ENCODE data around the gene OSBPL2. TPM values are rescaled to one million over a fixed set of nuclear protein-coding genes. Genes with fewer than 3 reads are reported as not detected.

OSBPL2 gene
- total and polyA plus RNA-seq, 9 of the 15 experiments (the other 6 are each of a cell fraction or from before 2014, with no cell fraction given): 2.5 to 25.6 (median 14.1) TPM

GRCh38 chr20:62339647-62340062 is 101.3 kb downstream of the OSBPL2 start (continued):
- no peak for TF ChIP-seq TFAM (CRISPR knock-in tag; conservative IDR thresholded peaks at IDR 0.05)
- no peak for TF ChIP-seq POLR2H (tag; IDR thresholded peaks at IDR 0.05; ENCODE audit: low read depth)
- TF ChIP-seq RBM34 (IDR thresholded peaks at IDR 0.05; ENCODE audit: borderline replicate concordance, insufficient read depth, low read length): no peak
- TF ChIP-seq, protein P1, sequence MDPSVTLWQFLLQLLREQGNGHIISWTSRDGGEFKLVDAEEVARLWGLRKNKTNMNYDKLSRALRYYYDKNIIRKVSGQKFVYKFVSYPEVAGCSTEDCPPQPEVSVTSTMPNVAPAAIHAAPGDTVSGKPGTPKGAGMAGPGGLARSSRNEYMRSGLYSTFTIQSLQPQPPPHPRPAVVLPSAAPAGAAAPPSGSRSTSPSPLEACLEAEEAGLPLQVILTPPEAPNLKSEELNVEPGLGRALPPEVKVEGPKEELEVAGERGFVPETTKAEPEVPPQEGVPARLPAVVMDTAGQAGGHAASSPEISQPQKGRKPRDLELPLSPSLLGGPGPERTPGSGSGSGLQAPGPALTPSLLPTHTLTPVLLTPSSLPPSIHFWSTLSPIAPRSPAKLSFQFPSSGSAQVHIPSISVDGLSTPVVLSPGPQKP (CRISPR knock-in tag; IDR thresholded peaks at IDR 0.05): no peak

- in situ Hi-C loops (cut with MboI) (no loop called here), intact Hi-C loops (cut with micrococcal nuclease) (no loop called here)
- H3K9ac ChIP-seq (ENCODE audit: insufficient read depth in 1 of 2, low read depth in 2 of 2, low read length in 2 of 2): no peak overlapping the region
- no peak overlapping the region for H3K27ac ChIP-seq (ENCODE audit: extremely low read depth, low read depth, low read length)
- no peak overlapping the region for H3K4me2 ChIP-seq (ENCODE audit: insufficient read depth, low read length)
- FAIRE-seq (peak; percentile 6), ATAC-seq (no peak), DNase-seq (ENCODE audit: extremely low read depth in 1 of 4, low spot score in 3 of 4) (no peak)
- H3K36me3 ChIP-seq (ENCODE audit: control insufficient read depth, insufficient read depth, low read length): peaks cover 68% of the 10 kb centered on the region
- WGBS (ENCODE audit: insufficient coverage, low coverage, missing lambda C conversion rate): 77% methylated on average over 10 of the region's 10 CpGs
- no peak overlapping the region for H2AFZ ChIP-seq (ENCODE audit: low read depth, low read length)
- H3K9me1 ChIP-seq (ENCODE audit: control insufficient read depth, insufficient read depth, low read length): no peaks in the 10 kb centered on the region
- TF ChIP-seq ZBTB40 (IDR thresholded peaks at IDR 0.05) (peak; percentile 90), ZBTB40 (CRISPR knock-in tag; IDR thresholded peaks at IDR 0.05) (peak; percentile 78), NFIC (IDR thresholded peaks at IDR 0.05) (peak; percentile 77), ZFX (CRISPR knock-in tag; IDR thresholded peaks at IDR 0.05) (no peak)
- H4K20me1 ChIP-seq (replicated peaks; ENCODE audit: control insufficient read depth, insufficient read depth, low read length): no peaks in the 10 kb centered on the region
- ChIA-PET CTCF (ENCODE audit: low intra/inter-chr PET ratio) (no interaction called here), POLR2A (no interaction called here)
- no peaks in the 10 kb centered on the region for H3K9me3 ChIP-seq (replicated peaks; ENCODE audit: control insufficient read depth, insufficient read depth, low read depth, low read length)
- H3K27me3 ChIP-seq (ENCODE audit: control insufficient read depth in 2 of 2, insufficient read depth in 2 of 2, low read length in 2 of 2): no peaks in the 10 kb centered on the region
- H3K4me3 ChIP-seq: no peak overlapping the region
- H3K79me2 ChIP-seq (ENCODE audit: control insufficient read depth, insufficient read depth, low read length): no peaks in the 10 kb centered on the region
- H3K4me1 ChIP-seq (replicated peaks in 1 of 2; ENCODE audit: control insufficient read depth in 2 of 2, insufficient read depth in 2 of 2, low read length in 2 of 2): peaks cover 0 to 4% of the 10 kb centered on the region in 2 experiments; a peak in 1 of 5 replicates
- no TSS peak for BruUV-seq (replicated peaks)
Measured at GRCh38 chr20:62342910-62343309, 104.6 kb downstream of the OSBPL2 start.

Data from K562 (cell line).